GM12873 (cell line): ENCODE results near the gene KCNK3.

Experiments
- TF ChIP-seq, protein P1 (sequence below): IDR thresholded peaks from 2 replicates; pipeline ENCODE4 v1.5.1; 2012; ENCODE audit warnings: low read depth, mild to moderate bottlenecking, moderate library complexity, low read length, control low read depth; ENCODE audit not compliant: insufficient read depth; ENCODE audit errors: missing control alignments

The KCNK3 gene

DNA sequence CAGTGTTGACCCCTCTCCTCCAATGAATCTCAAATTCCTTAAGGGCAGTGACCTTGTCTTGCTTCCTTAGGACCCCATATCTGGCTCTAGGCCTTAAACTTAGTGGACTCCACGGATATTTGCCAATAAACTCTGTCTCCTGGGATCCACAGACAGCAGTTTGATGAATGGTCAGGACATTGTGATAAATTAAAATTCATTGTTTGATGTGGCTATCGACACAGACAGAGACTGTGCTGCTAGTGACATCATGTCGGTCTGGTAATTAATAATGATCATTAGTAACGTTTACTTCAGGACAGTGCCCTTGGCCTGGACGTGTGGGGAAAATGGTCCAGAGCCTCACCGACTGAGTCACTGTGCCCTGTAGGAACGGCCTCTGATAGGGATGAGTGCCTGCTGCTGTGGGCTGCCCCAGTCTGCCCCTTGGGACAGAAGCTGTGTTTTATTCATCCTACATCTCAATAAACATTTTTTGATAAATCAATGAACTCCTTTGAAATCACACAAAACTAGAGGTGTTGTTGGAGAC is 66.3 kb downstream of the KCNK3 start:
- TF ChIP-seq, protein P1, sequence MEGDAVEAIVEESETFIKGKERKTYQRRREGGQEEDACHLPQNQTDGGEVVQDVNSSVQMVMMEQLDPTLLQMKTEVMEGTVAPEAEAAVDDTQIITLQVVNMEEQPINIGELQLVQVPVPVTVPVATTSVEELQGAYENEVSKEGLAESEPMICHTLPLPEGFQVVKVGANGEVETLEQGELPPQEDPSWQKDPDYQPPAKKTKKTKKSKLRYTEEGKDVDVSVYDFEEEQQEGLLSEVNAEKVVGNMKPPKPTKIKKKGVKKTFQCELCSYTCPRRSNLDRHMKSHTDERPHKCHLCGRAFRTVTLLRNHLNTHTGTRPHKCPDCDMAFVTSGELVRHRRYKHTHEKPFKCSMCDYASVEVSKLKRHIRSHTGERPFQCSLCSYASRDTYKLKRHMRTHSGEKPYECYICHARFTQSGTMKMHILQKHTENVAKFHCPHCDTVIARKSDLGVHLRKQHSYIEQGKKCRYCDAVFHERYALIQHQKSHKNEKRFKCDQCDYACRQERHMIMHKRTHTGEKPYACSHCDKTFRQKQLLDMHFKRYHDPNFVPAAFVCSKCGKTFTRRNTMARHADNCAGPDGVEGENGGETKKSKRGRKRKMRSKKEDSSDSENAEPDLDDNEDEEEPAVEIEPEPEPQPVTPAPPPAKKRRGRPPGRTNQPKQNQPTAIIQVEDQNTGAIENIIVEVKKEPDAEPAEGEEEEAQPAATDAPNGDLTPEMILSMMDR = no peak

DNA sequence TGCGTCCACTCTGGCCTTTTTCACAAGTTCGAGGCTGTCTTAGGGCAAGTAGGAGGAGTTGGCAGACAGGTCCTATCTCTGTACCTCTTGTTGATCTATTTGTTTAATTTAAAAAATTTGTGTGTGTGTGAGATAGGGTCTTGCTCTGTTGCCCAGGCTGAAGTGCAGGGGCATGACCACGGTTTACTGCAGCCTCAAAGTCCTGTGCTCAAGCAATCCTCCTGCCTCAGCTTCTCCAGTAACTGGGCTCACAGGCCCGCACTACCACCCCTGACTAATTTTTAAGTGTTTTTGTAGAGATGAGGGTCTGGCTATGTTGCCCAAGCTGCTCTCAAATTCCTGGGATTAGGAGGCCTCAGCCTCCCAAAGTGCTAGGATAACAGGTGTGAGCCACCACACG is 67.3 kb downstream of the KCNK3 start:
- TF ChIP-seq, protein P1 = no peak

DNA sequence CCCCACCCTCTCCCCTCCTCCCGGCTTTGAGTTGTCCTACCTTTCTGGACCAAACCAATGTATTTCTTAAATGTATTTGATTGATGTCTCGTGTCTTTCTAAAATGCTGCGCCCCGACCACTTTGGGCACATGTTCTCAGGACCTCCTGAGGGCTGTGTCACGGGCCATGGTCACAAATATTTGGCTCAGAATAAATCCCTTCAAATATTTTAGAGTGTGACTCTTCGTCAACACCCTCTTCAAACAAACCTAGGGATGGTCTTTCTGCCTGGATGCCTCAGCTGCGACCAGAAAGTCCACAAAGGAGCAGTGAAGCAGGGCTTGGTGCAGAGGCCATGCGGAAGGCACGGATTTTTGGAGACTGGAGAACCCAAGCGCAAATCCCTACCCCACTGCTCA is 70.5 kb downstream of the KCNK3 start:
- TF ChIP-seq, protein P1 = no peak

DNA sequence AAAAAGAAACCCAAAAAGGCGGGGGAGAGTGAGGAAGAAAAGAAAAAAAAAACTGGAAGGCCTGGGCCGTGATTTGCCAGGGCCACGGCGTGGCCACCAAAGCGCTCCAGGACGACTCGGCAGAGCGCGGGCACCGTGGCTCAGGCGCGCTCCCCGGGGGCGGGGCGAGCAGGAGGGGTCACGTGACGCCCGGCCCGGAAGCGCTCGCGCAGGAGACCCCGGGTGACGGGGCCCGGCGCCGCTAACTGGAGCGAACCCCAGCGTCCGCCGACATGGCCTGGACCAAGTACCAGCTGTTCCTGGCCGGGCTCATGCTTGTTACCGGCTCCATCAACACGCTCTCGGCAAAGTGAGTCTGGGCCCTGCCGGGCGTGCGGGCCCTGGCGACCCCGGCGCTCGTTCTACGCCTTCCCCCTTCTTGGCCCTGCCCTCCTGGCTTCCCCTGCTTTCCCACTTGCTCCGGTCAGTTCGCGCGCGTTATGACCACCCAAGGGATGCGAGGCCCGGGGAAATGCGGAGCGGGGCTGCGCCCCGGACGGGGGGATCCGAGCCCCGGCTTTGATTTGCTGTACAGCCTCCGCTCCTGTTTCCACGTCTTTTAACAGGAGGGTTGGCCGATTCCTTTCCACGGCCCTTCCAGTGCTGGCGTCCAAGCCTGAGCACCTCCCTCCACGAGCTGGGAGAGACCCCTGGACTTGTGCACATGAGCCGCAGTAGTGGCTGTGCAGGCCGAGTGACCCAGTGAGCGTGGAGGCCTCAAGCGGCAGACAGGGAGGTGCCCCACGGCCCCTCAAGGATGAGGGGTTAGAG is 71.8 kb downstream of the KCNK3 start, which contains the start of gene SLC35F6:
TSS of gene SLC35F6 (plus strand) at position 207 of the 810 bp plus-strand sequence. CDS start at position 273, 66 bp downstream.
- TF ChIP-seq, protein P1 = no peak

DNA sequence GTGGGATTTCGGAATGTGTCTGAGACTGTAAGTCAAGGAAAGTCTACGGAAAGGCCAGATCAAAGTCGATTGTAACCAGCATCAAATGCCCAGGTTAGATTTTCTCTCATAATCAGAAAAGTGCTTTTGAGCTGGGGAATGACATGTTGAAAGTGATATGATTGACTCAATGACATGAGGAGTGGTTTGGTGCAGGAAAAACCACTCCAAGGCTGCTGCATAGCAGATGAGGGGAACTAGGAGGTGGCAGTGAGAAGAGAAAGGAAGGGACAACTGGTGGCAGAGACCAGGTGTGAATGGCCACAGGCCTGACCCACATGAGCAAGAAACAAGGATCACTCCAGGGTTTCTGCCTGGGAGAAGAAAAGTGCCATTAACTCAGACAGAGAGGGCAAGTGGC is 72.4 kb downstream of the KCNK3 start:
- TF ChIP-seq, protein P1 = no peak

DNA sequence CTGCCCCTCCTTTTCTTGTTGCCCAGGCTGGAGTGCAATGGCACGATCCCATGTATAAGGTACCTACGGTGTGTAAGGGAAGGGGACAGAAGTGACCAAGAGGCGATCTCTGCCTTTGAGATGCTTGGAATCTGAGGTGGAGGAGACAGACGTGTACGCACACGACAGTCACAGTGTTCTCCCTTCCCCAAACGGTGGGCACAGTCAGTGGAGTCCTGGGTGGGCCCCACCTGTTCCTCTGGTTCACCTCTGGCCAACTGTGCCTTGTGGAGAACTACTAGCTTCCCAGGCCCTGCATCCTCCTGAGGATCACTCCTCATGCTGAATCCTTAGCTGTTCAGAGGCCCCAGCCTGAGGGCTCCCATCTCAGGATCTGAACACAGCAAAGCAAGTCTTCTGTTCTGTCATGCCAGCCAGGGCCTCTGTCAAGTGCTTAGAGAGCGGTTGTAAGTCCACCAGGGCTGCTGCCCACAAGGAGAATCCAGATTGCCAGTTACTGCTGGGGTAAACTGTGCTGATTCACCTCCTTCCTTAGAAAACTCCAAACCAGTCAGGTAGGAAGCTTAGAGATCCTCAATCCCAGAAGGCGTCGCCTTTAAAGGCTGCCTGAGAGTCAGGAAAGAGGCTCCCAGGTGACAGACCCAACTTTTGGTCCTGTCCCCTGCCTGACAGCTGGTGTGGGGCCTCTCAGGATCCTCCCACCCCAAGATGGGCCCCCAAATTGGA is 73.1 kb downstream of the KCNK3 start:
- TF ChIP-seq, protein P1 = no peak

DNA sequence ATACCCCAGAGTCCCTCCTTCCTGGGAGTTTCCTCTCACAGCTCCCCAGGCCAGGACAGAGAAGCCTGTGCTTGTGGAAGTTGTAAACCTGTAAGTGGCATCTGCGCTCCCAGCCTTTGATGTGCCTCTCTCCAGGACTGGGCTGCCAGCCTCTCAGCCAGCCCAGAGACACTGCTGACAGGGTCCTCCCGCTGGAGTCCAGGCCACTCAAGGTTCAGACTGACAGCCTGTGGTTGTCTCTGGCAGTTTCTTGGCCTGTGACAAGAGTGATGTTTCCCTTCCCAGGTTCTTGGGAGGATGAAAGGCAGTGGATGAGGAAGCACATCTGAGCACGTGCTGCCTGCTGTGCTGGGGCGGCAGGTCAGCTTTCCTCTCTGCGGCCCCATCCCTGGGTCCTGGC is 74.6 kb downstream of the KCNK3 start:
- TF ChIP-seq, protein P1 = no peak
